ENCODE results near the gene APBB1.
"Not testable (repeated sequence)": the region's sequence is repeated elsewhere in the genome, so short reads cannot be mapped to it uniquely, and the experiment has no call there.

APBB1 gene

DNA sequence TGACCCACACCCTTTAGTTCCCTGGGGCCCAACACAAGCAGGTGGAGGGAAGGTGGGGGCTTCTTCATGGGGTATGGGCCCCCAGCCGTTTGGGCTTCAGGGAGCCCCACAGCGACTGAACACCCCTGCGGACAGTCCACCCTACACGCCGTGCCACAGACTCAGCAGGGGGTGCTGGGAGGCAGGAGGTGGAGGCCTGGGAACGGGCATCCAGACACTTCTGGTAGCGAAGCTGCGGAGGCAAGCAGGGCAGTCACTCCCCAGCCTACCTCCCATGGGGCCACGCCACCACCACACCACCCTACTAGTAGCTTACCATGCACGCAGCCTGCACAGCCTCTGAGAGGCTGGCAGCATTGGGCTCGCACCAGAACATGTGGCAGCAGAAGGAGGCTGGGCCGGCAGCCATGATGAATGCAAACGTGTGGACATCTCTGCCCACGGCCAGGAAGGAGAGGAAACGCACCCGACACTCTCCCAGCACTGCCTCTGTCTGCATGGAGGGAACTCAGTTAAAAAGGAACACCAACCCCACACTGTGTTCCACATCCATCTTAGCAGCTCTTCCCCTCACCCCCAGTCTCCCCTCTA is 23.3 kb downstream of the APBB1 start:
- intact Hi-C loops (cut with DNase I): loop anchor here (10.0 kb wide), 1 partner anchor 849 kb away; no protein-coding TSS in a partner anchor
- DNase-seq: peak in 7 of 10 donors; percentile 58 to 95 (median 76)

DNA sequence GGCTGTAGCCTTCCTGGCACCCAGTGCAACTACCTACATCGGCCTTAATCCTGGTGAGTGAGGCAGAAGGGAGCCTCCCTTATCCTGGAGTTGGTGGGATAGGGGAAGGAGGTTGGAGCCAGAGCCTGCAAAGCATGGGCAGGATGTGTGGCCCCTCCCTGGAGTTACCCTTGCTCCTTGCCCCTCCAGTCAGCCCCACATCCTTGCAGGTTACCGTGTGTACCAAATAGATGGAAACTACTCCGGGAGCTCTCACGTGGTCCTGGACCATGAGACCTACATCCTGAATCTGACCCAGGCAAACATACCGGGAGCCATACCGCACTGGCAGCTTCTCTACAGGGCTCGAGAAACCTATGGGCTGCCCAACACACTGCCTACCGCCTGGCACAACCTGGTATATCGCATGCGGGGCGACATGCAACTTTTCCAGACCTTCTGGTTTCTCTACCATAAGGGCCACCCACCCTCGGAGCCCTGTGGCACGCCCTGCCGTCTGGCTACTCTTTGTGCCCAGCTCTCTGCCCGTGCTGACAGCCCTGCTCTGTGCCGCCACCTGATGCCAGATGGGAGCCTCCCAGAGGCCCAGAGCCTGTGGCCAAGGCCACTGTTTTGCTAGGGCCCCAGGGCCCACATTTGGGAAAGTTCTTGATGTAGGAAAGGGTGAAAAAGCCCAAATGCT is 24.8 kb downstream of the APBB1 start:
- intact Hi-C loops (cut with DNase I): loop anchor here (5.0 to 10.0 kb wide), 2 partner anchors 208 to 851 kb away; partner anchors contain the start of genes ILK and RRP8
- peak in 2 of 10 donors; percentile 71 to 88 for DNase-seq

DNA sequence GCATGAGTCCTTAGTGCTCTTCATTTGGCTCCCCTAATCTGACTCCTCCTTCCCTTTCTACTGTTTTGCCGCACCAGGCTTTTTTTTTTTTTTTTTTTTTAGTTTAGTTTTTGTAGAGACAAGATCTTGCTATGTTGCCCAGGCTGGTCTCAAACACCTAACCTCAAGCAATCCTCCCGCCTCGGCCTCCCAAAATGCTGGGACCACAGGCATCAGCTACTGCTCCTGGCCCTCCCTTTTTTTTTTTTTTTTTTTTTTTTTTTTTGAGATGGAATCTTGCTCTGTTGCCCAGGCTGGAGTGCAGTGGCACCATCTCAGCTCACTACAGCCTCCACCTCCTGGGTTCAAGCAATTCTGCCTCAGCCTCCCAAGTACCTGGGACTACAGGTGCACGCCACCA is 26.6 kb downstream of the APBB1 start:
- intact Hi-C loops (cut with DNase I): loop anchor here (5.0 to 10.0 kb wide), 2 partner anchors 210 to 853 kb away; partner anchors contain the start of genes ILK and RRP8

DNA sequence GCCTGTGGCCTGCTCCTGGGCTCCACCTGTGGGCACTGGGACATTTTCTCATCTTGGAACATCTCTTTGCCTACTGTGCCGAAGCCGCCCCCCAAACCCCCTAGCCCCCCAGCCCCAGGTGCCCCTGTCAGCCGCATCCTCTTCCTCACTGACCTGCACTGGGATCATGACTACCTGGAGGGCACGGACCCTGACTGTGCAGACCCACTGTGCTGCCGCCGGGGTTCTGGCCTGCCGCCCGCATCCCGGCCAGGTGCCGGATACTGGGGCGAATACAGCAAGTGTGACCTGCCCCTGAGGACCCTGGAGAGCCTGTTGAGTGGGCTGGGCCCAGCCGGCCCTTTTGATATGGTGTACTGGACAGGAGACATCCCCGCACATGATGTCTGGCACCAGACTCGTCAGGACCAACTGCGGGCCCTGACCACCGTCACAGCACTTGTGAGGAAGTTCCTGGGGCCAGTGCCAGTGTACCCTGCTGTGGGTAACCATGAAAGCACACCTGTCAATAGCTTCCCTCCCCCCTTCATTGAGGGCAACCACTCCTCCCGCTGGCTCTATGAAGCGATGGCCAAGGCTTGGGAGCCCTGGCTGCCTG is 27.3 kb downstream of the APBB1 start:
- intact Hi-C loops (cut with DNase I): loop anchor here (2.0 to 10.0 kb wide), 3 partner anchors 27 to 853 kb away; partner anchors contain the start of genes APBB1, ILK and RRP8
- DNase-seq: peak in 1 of 10 donors; percentile 83

More for the DNA sequence above, 26.6 kb downstream of the APBB1 start:
- not testable (repeated sequence) for DNase-seq

DNA sequence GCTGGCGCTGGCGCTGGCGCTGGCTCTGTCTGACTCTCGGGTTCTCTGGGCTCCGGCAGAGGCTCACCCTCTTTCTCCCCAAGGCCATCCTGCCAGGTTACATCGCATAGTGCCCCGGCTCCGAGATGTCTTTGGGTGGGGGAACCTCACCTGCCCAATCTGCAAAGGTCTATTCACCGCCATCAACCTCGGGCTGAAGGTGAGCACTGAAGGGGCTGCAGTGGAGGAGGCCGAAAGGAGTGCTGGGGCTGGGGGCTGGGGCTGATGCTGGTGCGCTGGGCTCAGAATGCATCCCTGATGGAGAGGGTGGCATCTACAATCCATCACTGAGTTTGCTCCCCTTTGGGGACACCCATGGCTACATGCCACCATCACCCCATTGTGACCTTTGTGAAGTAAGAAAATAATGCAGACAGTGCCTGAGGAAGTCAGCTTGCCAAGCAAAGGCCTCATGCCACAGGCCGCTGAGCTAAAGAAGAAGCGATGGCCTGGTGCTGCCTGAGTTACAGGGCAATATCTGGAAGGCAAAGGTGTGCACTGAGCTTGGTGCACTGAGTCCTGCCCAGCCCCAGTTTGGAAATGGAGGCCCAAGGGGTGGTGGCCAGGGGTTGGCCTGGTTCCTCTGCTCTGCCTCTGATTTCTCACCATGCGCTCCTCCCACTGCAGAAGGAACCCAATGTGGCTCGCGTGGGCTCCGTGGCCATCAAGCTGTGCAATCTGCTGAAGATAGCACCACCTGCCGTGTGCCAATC is 28.0 kb downstream of the APBB1 start:
- intact Hi-C loops (cut with DNase I): loop anchor here (1.0 to 10.0 kb wide), 4 partner anchors 28 to 854 kb away; partner anchors contain the start of genes APBB1, ILK, RRP8 and TRIM3
- DNase-seq: peak in 3 of 10 donors; percentile 82 to 86 (median 84)

DNA sequence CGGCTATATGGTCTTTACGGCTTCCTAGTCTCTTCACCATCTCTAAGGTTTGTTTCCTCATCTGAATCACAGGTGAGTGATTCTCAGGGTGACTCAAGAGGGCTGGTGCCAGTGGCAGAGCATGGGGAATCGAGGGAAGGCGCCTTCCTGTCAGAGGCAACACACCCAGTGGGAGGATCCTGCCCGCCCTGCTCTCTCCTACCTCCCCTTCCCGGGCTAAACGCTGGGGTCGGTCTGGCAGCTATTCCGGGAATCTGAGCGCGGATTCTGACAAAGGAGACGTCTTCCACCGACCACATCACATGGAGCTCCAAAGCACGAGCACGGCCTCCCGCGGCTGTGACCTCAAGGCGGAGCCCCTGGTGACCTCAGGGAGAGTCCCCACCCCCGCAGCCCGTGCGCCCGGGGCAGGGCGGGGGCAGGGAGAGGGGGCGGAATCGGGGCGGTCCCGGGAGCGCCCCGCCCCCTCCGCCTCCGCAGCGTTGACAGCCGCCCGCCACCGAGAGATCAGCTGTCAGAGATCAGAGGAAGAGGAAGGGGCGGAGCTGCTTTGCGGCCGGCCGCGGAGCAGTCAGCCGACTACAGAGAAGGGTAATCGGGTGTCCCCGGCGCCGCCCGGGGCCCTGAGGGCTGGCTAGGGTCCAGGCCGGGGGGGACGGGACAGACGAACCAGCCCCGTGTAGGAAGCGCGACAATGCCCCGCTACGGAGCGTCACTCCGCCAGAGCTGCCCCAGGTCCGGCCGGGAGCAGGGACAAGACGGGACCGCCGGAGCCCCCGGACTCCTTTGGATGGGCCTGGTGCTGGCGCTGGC is 28.8 kb downstream of the APBB1 start, which contains the start of gene SMPD1:
Gene SMPD1, plus strand, starts transcription at position 570 of the 813 bp plus-strand sequence. Its CDS starts 125 bp downstream, at position 695.
- intact Hi-C loops (cut with DNase I): loop anchor here (1.0 to 10.0 kb wide), 5 partner anchors 29 to 855 kb away; partner anchors contain the start of genes APBB1, ILK, RRP8 and TRIM3
- DNase-seq: peak; percentile 87 to 98 (median 92)

DNA sequence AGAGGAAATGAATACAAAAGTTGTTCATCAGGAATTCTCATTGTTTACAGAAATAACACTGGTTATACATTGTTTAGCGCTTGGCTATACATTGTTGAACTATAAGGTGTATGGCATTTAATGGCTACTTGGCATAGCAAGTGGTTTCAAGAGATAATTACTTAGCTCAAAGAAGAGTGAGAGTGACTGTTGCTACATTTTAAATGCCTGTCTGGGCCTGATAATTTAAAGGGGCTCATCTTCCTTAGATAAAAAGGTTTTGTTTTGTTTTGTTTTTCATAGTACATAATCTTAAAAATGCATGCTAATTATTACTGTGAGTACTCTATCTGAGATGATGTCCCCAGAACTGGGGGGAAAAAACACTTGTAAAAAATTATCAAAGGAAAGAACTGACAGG is 30.1 kb downstream of the APBB1 start:
- no peak for DNase-seq
- intact Hi-C loops (cut with DNase I): loop anchor here (10.0 kb wide), 1 partner anchor 116 kb away; no protein-coding TSS in a partner anchor

DNA sequence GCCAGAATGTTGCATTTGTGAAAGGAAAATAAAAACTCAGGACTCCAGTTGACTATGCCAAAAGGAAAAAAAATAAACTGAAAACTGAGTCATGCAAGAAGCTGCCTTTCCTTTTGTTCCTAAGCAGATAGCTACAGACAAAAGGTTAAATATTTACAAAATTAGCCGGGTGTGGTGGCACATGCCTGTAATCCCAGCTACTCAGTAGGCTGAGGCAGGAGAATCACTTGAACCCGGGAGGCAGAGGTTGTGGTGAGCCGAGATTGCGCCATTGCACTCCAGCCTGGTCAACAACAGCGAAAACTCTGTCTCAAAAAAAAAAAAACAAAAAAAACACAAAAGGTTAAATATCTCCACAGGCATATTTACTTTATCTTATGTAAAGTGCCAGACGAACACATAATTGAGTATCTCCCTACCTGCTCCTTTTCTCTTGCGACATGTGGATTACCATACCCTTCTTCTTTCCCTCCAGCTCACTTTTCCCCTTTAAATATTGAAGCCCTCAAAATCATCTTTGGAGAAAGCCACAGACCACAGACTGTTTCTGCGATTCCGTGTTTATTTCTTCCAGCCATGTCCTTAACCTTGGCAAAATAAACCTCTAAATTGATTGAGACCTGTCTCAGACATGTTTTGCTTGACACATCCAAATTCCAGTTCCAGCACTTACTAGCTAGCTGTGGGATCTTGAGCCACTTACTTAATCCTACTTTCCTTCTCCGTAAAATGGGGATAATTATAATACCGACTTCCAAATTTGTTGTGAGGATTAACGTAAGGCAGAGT is 30.9 kb downstream of the APBB1 start:
- DNase-seq: peak in 1 of 10 donors; percentile 7
- intact Hi-C loops (cut with DNase I): loop anchor here (10.0 kb wide), 1 partner anchor 117 kb away; no protein-coding TSS in a partner anchor

DNA sequence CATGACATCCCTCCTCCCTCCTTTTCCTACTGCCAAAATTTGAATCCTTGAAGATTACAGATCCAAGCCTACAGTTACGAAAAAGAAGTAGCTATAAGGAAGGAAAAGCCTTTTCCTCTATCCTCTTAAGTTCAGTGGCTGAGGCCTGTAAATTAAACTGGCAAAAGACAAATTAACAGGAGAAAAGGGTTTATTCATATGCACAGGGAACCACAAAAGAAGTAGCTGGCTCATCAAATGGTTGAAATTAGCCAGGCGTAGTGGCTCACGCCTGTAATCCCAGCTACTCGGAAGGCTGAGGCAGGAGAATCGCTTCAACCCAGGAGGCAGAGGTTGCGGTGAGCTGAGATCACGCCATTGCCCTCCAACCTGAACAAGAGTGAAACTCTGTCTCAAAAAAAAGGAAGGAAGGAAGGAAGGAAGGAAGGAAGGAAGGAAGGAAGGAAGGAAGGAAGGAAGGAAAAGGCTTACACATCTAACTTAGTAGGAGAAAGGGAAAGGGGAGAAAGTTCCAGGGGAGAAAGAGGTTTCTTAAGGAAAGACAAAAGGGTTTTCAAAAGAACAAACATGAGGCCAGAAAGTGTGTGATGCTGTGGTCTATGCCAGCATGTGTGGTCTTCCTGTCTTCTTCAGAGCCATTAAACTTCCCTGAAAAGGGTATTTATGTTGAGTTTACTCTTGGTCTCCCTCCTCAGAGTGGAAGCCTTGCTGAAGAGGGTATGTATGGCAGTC is 33.7 kb downstream of the APBB1 start:
- intact Hi-C loops (cut with DNase I): loop anchor here (10.0 kb wide), 1 partner anchor 120 kb away; no protein-coding TSS in a partner anchor
- DNase-seq: peak in 1 of 10 donors; percentile 14

DNA sequence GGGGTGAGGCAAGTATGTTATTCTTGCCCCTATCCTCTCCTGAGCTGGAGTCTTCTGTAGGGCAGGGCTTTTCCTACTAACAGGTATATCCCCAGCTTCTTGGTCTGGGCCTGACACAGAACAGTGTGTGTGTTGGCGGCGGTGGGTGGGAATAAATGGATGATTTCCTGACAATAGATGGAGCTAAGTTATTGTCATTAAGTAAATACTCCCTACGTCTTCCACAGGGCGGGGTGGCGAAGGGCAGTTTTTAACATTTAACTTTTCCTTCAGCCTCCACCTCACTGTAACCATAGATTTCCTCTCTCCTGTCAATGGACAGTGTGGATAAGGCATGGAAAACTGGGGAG is 40.3 kb downstream of the APBB1 start:
- DNase-seq: no peak
- intact Hi-C loops (cut with DNase I): no loop called here

DNA sequence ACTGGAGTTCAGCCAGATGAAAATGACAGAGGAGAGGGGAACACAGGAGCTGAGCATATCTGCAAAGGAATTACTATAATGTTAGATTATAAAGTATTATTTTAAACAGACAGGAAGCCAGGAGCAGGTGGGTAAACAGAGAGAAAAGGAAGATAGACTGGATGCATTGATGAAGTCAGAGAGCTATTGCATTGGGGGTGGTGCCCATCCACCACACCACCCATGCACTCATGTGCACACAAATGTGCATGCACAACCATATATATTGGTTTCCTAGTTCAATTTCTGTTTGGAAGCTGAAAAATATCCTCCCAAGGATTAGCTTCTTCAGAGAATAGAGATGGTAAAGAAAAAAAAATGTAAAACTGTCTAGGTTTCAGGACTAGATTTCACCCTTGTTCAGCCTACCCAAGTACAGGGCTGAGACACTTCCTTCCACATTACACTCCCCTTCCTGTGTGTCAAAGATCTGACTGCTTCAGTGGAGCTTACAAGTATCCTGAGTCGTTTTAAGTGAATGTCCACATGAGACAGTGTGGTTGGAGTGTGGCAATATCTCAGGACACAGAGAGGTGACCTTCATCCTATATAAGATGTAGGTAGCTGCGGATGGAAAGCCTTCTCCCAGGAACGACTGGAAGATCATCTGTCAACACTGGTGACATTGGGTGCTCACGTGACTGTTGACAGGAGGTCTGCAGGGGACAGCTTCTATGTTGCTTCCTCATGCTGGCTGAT is 40.8 kb downstream of the APBB1 start:
- intact Hi-C loops (cut with DNase I): no loop called here

DNA sequence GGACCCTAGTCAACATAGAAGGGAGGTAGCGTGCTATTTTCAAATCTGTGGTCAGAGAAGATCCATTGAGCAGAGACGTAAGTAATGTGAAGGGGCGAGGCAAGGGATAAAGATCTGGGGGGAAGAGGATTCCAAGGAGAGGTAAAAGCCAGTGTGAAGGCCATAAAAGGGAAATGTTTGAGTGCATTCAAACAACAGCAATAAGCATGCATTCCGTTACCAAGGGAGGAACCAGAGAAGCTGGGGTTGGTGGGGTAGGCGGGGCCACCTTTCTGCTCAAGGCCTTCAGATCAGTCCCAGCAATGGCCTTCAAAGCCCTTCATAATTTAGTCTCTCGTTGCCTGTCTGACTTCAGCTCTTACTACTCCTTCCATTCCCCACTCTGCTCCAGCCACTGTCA is 47.1 kb downstream of the APBB1 start:
- intact Hi-C loops (cut with DNase I): no loop called here
- DNase-seq: no peak

More for the DNA sequence above, 40.8 kb downstream of the APBB1 start:
- DNase-seq: no peak

DNA sequence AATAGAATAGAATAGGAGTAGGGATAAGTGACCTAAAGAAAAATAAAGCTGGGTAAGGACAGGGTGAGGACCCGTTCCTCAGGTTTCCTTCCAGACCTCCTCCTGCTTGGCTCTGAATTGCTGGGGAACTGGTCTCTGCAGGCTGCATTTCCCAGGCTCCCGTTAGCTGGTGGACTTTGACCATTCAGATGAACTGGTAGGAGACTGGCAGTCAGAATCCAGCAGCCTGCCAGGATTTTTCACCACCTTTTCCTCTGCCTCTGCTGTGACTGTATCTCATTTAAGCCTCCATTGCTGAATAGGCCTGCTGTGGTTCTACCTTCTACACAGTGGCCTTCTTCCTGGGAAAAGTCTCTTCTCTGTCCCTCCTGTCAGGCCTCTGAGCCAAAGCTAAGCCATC is 53.2 kb downstream of the APBB1 start:
- intact Hi-C loops (cut with DNase I): no loop called here
- DNase-seq: no peak

DNA sequence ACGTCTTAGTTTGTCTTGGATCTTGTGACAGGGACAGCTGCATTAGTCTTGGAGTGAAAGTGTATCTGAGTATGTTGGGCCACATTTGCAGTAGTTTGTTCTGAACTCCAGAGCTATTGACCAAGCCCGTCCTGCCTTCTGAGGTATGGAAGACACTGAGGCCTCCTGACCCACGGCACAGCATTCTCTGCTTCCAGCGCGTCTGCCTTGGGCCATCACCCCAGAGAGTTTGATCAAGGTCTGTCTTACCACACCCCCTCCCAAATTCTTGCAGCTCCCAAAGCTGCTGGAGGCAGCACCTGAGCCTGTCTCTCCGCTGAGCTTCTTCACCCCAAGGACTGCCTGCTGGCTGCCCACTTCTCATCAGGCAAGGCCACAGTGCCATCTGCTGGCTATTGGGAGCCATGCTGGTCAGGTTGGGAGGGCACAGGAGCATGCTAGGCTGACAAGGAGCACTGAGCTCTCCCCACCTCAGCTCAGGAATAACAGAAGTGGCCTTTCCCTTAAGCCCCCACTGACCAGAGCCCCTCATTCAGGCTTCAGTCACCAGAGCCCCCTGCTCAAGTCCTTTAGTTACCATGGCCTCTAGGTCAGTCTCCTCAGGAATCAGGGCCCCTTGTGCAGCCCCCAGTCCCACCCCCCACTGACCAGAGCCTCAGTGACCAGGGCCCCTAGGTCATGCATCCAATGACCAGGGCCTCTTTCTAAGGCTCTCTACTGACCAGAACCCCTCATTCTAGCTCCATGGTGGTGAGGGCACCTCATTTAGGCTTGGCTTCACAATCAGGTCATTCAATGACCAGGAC is 55.8 kb downstream of the APBB1 start:
- intact Hi-C loops (cut with DNase I): loop anchor here (5.0 kb wide), 1 partner anchor 341 kb away; no protein-coding TSS in a partner anchor
- DNase-seq: peak; percentile 66 to 96 (median 84)

DNA sequence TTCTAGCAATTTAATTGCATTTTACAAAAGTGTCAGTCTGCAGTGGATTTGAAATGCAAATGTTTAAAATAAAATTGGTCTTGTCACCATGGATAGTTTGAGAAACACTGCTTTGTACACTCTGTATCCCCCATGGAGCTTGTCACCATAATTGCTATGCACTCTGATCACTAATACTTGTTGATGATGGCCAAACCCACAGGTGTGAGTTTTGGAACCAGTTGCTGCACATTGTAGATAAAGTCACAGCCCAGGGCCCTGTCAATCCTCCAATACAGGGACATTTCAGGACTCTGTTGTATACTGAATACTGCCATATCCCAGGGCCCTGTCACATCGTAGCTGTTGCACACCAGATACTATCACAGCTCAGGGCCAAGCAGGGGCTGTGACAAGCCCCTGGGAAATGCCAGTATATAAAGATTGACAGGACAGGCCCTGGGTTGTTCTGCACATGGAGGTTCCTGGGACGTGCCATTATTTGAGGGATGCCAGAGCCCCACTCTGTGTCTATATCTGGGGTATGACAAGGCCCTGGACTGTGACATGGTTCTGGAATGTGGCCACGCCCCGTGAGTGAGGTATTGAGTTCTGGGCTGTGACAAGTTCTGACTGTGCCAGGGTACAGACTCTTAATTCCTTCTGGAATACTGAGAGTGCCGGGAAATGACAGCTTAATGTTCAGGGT is 56.6 kb downstream of the APBB1 start:
- intact Hi-C loops (cut with DNase I): loop anchor here (5.0 kb wide), 1 partner anchor 340 kb away; no protein-coding TSS in a partner anchor
- no peak for DNase-seq
